B cell (primary cell): ENCODE measurements around the gene LRRC4B. TPM values are rescaled to one million over a fixed set of nuclear protein-coding genes. Genes with fewer than 3 reads are reported as not detected.

ENCODE experiments used
- ATAC-seq: fragments of 200-7000 bp; cut with Tn5 transposase; one replicate; pipeline ENCODE4 v1.10.0; 2021; ENCODE audit warnings: low read depth, mild to moderate bottlenecking, moderate number of reproducible peaks, moderate library complexity
- CTCF ChIA-PET: fragments of 350-600 bp; sonication (Branson Sonifier 250); formaldehyde crosslinking; loops from one replicate; lab custom pipeline; 2021; ENCODE audit warnings: antibody characterized with exemption, inconsistent platforms; lab: Charles Lee
- POLR2A ChIA-PET: fragments of 350-600 bp; sonication (Branson Sonifier 250); formaldehyde crosslinking; loops from one replicate; lab custom pipeline; 2021; ENCODE audit warnings: antibody characterized with exemption; lab: Charles Lee
- DNase-seq: peaks from one replicate; pipeline ENCODE4 v3.0.0; 2013
- H2AFZ ChIP-seq: 2 replicates; pipeline ENCODE4 v1.6.1; 2012; ENCODE audit warnings: mild to moderate bottlenecking, low read depth, low read length; ENCODE audit not compliant: insufficient read depth, poor library complexity, severe bottlenecking
- H3K27ac ChIP-seq, 2 donors: 1 replicate in 1 of 2; 2 replicates in 1 of 2; pipeline ENCODE4 v1.5.1; 2012 to 2013; ENCODE audit warnings: low read length in 2 of 2, mild to moderate bottlenecking in 2 of 2, moderate library complexity in 1 of 2
- H3K27me3 ChIP-seq, 4 experiments: fragments of 200-600 bp in 1 of 4; sonication (generic) in 1 of 4; replicated peaks in 1 of 4; 1 replicate in 2 of 4; 2 replicates in 2 of 4; pipeline versions ENCODE4 v1.6.1 to v1.7.0; 2013 to 2016; ENCODE audit warnings: low read length in 3 of 4, mild to moderate bottlenecking in 2 of 4, mixed read lengths in 1 of 4, moderate library complexity in 1 of 4; ENCODE audit not compliant: insufficient read depth in 4 of 4, control insufficient read depth in 3 of 4; ENCODE audit errors: control extremely low read depth in 1 of 4
- H3K36me3 ChIP-seq, 2 experiments: replicated peaks in 1 of 2; 1 replicate in 1 of 2; 2 replicates in 1 of 2; pipeline versions ENCODE4 v1.6.1 to v1.7.1; 2013; ENCODE audit warnings: low read length in 1 of 2; ENCODE audit not compliant: insufficient read depth in 2 of 2, control insufficient read depth in 1 of 2; ENCODE audit errors: control extremely low read depth in 1 of 2, extremely low read depth in 1 of 2
- H3K4me1 ChIP-seq, 2 donors: fragments of 200-600 bp in 1 of 2; sonication (generic) in 1 of 2; 1 replicate in 1 of 2; 2 replicates in 1 of 2; pipeline versions ENCODE4 v1.5.1 to v1.6.1; 2013 to 2017; ENCODE audit warnings: low read length in 2 of 2; ENCODE audit not compliant: control insufficient read depth in 2 of 2, insufficient read depth in 2 of 2
- H3K4me2 ChIP-seq: replicated peaks from 2 replicates; pipeline ENCODE3; 2012; ENCODE audit warnings: mild to moderate bottlenecking, low read depth, low read length; ENCODE audit not compliant: poor library complexity, severe bottlenecking
- H3K4me3 ChIP-seq, 5 experiments: fragments of 200-600 bp in 1 of 5; sonication (generic) in 1 of 5; 1 replicate in 3 of 5; 2 replicates in 2 of 5; pipeline versions ENCODE4 v1.5.1 to v1.7.0; 2011 to 2016; ENCODE audit warnings: low read length in 4 of 5, mild to moderate bottlenecking in 4 of 5, low read depth in 2 of 5, control low read depth in 1 of 5, moderate library complexity in 1 of 5; ENCODE audit not compliant: insufficient read depth in 1 of 5; ENCODE audit errors: control extremely low read depth in 1 of 5, extremely low read depth in 1 of 5
- H3K79me2 ChIP-seq: fragments of 200-600 bp; sonication (generic); one replicate; pipeline ENCODE4 v1.6.0; 2016; ENCODE audit warnings: low read length; ENCODE audit not compliant: control insufficient read depth, insufficient read depth
- H3K9ac ChIP-seq: fragments of 200-600 bp; sonication (generic); 2 replicates; pipeline ENCODE4 v1.6.1; 2017; ENCODE audit warnings: mild to moderate bottlenecking, low read length, moderate library complexity
- H3K9me3 ChIP-seq, 3 donors: one replicate each; pipeline versions ENCODE4 v1.6.1 to v1.7.1; 2013; ENCODE audit warnings: low read length in 2 of 3; ENCODE audit not compliant: control insufficient read depth in 2 of 3, insufficient read depth in 1 of 3; ENCODE audit errors: control extremely low read depth in 1 of 3
- H4K20me1 ChIP-seq: 2 replicates; pipeline ENCODE4 v1.6.0; 2012; ENCODE audit warnings: mild to moderate bottlenecking, low read length; ENCODE audit not compliant: insufficient read depth, control insufficient read depth, poor library complexity, severe bottlenecking
- H3K27ac Mint-ChIP-seq: one replicate; pipeline ENCODE4 v1.8.0; 2021; ENCODE audit warnings: mixed read lengths
- H3K27me3 Mint-ChIP-seq: one replicate; pipeline ENCODE4 v1.8.0; 2021; ENCODE audit warnings: mixed read lengths
- H3K4me1 Mint-ChIP-seq: one replicate; pipeline ENCODE4 v1.8.0; 2021; ENCODE audit warnings: mixed read lengths
- H3K4me3 Mint-ChIP-seq: one replicate; pipeline ENCODE4 v1.8.0; 2021; ENCODE audit warnings: mixed read lengths
- H3K9me3 Mint-ChIP-seq: one replicate; pipeline ENCODE4 v1.8.0; 2022; ENCODE audit warnings: mixed read lengths; ENCODE audit not compliant: insufficient read depth
- CTCF ChIP-seq: fragments of 200-600 bp; IDR thresholded peaks from one replicate; pipeline ENCODE4 v1.8.0; 2022; ENCODE audit warnings: antibody characterized with exemption, mild to moderate bottlenecking
- EZH2 ChIP-seq: IDR thresholded peaks from 2 replicates; pipeline ENCODE4 v1.6.1; 2012; ENCODE audit warnings: borderline replicate concordance, low read depth, mild to moderate bottlenecking, moderate library complexity, low read length; ENCODE audit not compliant: insufficient read depth, poor library complexity, severe bottlenecking
- WGBS: methylation state at CpG from one replicate; pipeline ENCODE4 v1.1.5; 2013; ENCODE audit warnings: missing lambda C conversion rate; ENCODE audit not compliant: insufficient coverage; 5-methylcytosine and 5-hydroxymethylcytosine counted together
- intact Hi-C: fragments of 100-400 bp; cut with micrococcal nuclease; formaldehyde crosslinking; loops from one replicate; pipeline ENCODE4 v1.10.0; 2022
- polyA plus RNA-seq: library from polyadenylated mRNA; depleted of rRNA; stranded (reverse); fragments of >200 nt; gene quantifications from 2 replicates; pipeline ENCODE4 v1.2.3, GENCODE V29; 2012
- total RNA-seq, 2 donors: library from RNA; stranded (reverse); fragments of 120-200 nt in 1 of 2; gene quantifications; 1 replicate in 1 of 2; 2 replicates in 1 of 2; pipeline versions ENCODE4 v1.2.3 to v1.2.4, GENCODE V29; 2013 to 2022

The LRRC4B gene
- total and polyA plus RNA-seq, 2 donors (not counting 1 experiment from before 2014, with no cell fraction given) = 0.03 TPM; not detected in 1

GRCh38 chr19:50505856-50506611 is 62.2 kb downstream of the LRRC4B start:
- Histone ChIP-seq H4K20me1 (no peaks in the 10 kb centered on the region), H3K4me1 (peaks cover 7 to 11% of the 10 kb centered on the region in 2 donors), H3K9ac (no peak overlapping the region), H3K27ac (no peak overlapping the region), H3K9me3 (no peaks in the 10 kb centered on the region), H3K79me2 (no peaks in the 10 kb centered on the region), H2AFZ (no peak overlapping the region), H3K4me3 (no peak overlapping the region), H3K27me3 (no peaks in the 10 kb centered on the region), H3K36me3 (no peaks in the 10 kb centered on the region), H3K4me2 (no peak overlapping the region)
- H3K4me1 Mint-ChIP-seq = peaks cover 9% of the 10 kb centered on the region
- H3K4me3 Mint-ChIP-seq = no peak overlapping the region
- H3K27me3 Mint-ChIP-seq = no peaks in the 10 kb centered on the region
- DNase-seq (no peak), ATAC-seq (no peak)
- intact Hi-C loops = no loop called here
- TF ChIP-seq CTCF = no peak
- no peak for TF ChIP-seq EZH2
- POLR2A ChIA-PET = no interaction called here
- H3K9me3 Mint-ChIP-seq = no peaks in the 10 kb centered on the region
- WGBS = 98% methylated on average over 27 of the region's 30 CpGs
- CTCF ChIA-PET = no interaction called here
- H3K27ac Mint-ChIP-seq = no peak overlapping the region
